Measurements from ENCODE around the gene TIMM8B. TPM values are rescaled to one million over a fixed set of nuclear protein-coding genes. Genes with fewer than 3 reads are reported as not detected.

TIMM8B gene
- total RNA-seq, 1 experiment from 2014 or later, result 47.0 TPM

- Histone ChIP-seq H3K36me3 (peaks cover 71% of the 10 kb centered on the region), H3K4me3 (no peak overlapping the region), H3K27me3 (no peaks in the 10 kb centered on the region), H3K9me3 (0 out of 2 replicates have a peak, but pooled peaks cover 2% of the 10 kb centered on the region)
- DNase-seq, result no peak
Observed at GRCh38 chr11:112042161-112042960, 44.2 kb downstream of the TIMM8B start.

- H3K27me3 ChIP-seq, result no peaks in the 10 kb centered on the region
- peaks cover 55% of the 10 kb centered on the region for H3K36me3 ChIP-seq
- DNase-seq, result no peak
- H3K9me3 ChIP-seq, result no peaks in the 10 kb centered on the region
- H3K4me3 ChIP-seq, result no peak overlapping the region
Observed at GRCh38 chr11:112037527-112037926, 49.0 kb downstream of the TIMM8B start.

Other genes with a start within 250 kb of the TIMM8B start
- 16.4 and 23.6 TPM in 2 replicates for gene ALG9, start 215.2 kb downstream of the TIMM8B start, total RNA-seq (2014; rRNA removed; shearing (Covaris generic); ENCODE audit: low replicate concordance)
- 2.3 and 2.5 TPM in 2 replicates for gene FDXACB1, start 207.6 kb downstream of the TIMM8B start, total RNA-seq (2014; rRNA removed; shearing (Covaris generic); ENCODE audit: low replicate concordance)
- gene CFAP68, start 207.2 kb downstream of the TIMM8B start, total RNA-seq (2014; rRNA removed; shearing (Covaris generic); ENCODE audit: low replicate concordance), result 11.3 and 27.4 TPM in 2 replicates
- 0.67 and 15.7 TPM in 2 replicates for gene CRYAB, start 175.0 kb downstream of the TIMM8B start, total RNA-seq (2014; rRNA removed; shearing (Covaris generic); ENCODE audit: low replicate concordance)
- gene HSPB2, start 174.0 kb downstream of the TIMM8B start, total RNA-seq (2014; rRNA removed; shearing (Covaris generic); ENCODE audit: low replicate concordance), result 3.8 TPM in 1 of 2 replicates, not detected in the other
- not detected in 2 replicates for gene C11orf52, start 167.8 kb downstream of the TIMM8B start, total RNA-seq (2014; rRNA removed; shearing (Covaris generic); ENCODE audit: low replicate concordance)
- gene DIXDC1, start 149.4 kb downstream of the TIMM8B start, total RNA-seq (2014; rRNA removed; shearing (Covaris generic); ENCODE audit: low replicate concordance), result 5.2 and 7.0 TPM in 2 replicates
- gene DLAT, start 61.3 kb downstream of the TIMM8B start, total RNA-seq (2014; rRNA removed; shearing (Covaris generic); ENCODE audit: low replicate concordance), result 33.1 and 39.8 TPM in 2 replicates
- gene PIH1D2, start 12.7 kb downstream of the TIMM8B start, total RNA-seq (2014; rRNA removed; shearing (Covaris generic); ENCODE audit: low replicate concordance), result 4.9 and 14.6 TPM in 2 replicates
- gene NKAPD1, start 12.5 kb downstream of the TIMM8B start, total RNA-seq (2014; rRNA removed; shearing (Covaris generic); ENCODE audit: low replicate concordance), result 27.8 and 56.9 TPM in 2 replicates
- gene SDHD, start 117 bp upstream of the TIMM8B start, total RNA-seq (2014; rRNA removed; shearing (Covaris generic); ENCODE audit: low replicate concordance), result 188 and 203 TPM in 2 replicates
- 73.8 and 92.8 TPM in 2 replicates for gene IL18, start 77.3 kb upstream of the TIMM8B start, total RNA-seq (2014; rRNA removed; shearing (Covaris generic); ENCODE audit: low replicate concordance)
- not detected in 2 replicates for gene TEX12, start 80.6 kb upstream of the TIMM8B start, total RNA-seq (2014; rRNA removed; shearing (Covaris generic); ENCODE audit: low replicate concordance)
- 0.54 and 1.1 TPM in 2 replicates for gene BCO2, start 88.8 kb upstream of the TIMM8B start, total RNA-seq (2014; rRNA removed; shearing (Covaris generic); ENCODE audit: low replicate concordance)
- gene PTS, start 139.7 kb upstream of the TIMM8B start, total RNA-seq (2014; rRNA removed; shearing (Covaris generic); ENCODE audit: low replicate concordance), result 64.0 and 98.2 TPM in 2 replicates
- not detected in 2 replicates for gene PLET1, start 174.1 kb upstream of the TIMM8B start, total RNA-seq (2014; rRNA removed; shearing (Covaris generic); ENCODE audit: low replicate concordance)

All from MG63 (cell line).